ENCODE results near the gene IRF4.

IRF4 gene

GRCh38 chr6:353642-354614 is 37.6 kb upstream of the IRF4 start:
- DNase-seq: no peak

GRCh38 chr6:354631-355280 is 36.8 kb upstream of the IRF4 start:
- no peak for DNase-seq

- DNase-seq: no peak
These were observed 36.0 kb upstream of the IRF4 start for GRCh38 chr6:355373-356208.

GRCh38 chr6:356828-357251 is 34.7 kb upstream of the IRF4 start:
- DNase-seq: no peak

- no peak for DNase-seq
These were observed 34.2 kb upstream of the IRF4 start for GRCh38 chr6:357261-357790.

- no peak for DNase-seq
These were observed 33.7 kb upstream of the IRF4 start for GRCh38 chr6:357791-358341.

GRCh38 chr6:358432-358831 is 33.1 kb upstream of the IRF4 start:
- DNase-seq: no peak

GRCh38 chr6:358847-359246 is 32.7 kb upstream of the IRF4 start:
- DNase-seq: no peak

- no peak for DNase-seq
These were observed 32.1 kb upstream of the IRF4 start for GRCh38 chr6:359261-360035.

GRCh38 chr6:360349-360748 is 31.2 kb upstream of the IRF4 start:
- no peak for DNase-seq

GRCh38 chr6:360764-361373 is 30.7 kb upstream of the IRF4 start:
- DNase-seq: no peak

- DNase-seq: no peak
These were observed 30.0 kb upstream of the IRF4 start for GRCh38 chr6:361411-362132.

- no peak for DNase-seq
These were observed 29.2 kb upstream of the IRF4 start for GRCh38 chr6:362231-362923.

- no peak for DNase-seq
These were observed 28.7 kb upstream of the IRF4 start for GRCh38 chr6:362924-363249.

GRCh38 chr6:363291-363690 is 28.3 kb upstream of the IRF4 start:
- no peak for DNase-seq

- no peak for DNase-seq
These were observed 27.6 kb upstream of the IRF4 start for GRCh38 chr6:363909-364308.

- DNase-seq: no peak
These were observed 26.7 kb upstream of the IRF4 start for GRCh38 chr6:364609-365540.

GRCh38 chr6:365835-366234 is 25.7 kb upstream of the IRF4 start:
- DNase-seq: no peak

Data from GOT3 (cell line).